ENCODE measurements around the gene NQO2.

DNA sequence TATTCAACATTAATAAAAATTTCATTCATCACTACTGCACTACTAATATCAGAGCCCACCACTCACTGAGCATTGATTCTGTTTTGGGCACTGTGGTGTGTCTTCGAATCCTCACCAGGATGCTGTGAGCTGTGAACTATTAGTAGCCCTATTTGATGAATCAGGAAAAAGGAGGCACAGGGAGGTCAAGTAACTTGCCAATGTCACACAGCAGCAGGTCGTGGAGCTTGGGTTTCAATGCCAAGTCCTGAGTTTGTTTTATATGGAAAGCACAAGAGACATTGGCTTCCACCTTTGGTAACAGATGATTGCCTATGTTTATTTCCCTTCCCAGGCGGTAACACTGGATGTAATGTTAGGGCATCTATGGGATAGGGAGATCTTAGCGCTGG lies 15.0 kb downstream of the NQO2 start:
- TF ChIP-seq, protein P1, sequence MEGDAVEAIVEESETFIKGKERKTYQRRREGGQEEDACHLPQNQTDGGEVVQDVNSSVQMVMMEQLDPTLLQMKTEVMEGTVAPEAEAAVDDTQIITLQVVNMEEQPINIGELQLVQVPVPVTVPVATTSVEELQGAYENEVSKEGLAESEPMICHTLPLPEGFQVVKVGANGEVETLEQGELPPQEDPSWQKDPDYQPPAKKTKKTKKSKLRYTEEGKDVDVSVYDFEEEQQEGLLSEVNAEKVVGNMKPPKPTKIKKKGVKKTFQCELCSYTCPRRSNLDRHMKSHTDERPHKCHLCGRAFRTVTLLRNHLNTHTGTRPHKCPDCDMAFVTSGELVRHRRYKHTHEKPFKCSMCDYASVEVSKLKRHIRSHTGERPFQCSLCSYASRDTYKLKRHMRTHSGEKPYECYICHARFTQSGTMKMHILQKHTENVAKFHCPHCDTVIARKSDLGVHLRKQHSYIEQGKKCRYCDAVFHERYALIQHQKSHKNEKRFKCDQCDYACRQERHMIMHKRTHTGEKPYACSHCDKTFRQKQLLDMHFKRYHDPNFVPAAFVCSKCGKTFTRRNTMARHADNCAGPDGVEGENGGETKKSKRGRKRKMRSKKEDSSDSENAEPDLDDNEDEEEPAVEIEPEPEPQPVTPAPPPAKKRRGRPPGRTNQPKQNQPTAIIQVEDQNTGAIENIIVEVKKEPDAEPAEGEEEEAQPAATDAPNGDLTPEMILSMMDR (IDR thresholded peaks at IDR 0.05) = no peak
- no peak for TF ChIP-seq POLR2A (IDR thresholded peaks at IDR 0.05)

Measured in lower leg skin (tissue), 3 donors.